NCI-H82 (cell line): Measurements from ENCODE around the gene TBL2.
"Not testable (repeated sequence)": the region's sequence is repeated elsewhere in the genome, so short reads cannot be mapped to it uniquely, and the experiment has no call there.

Source experiments
- DNase-seq: peaks from one replicate; lab custom pipeline; 2025; lab: John Stamatoyannopoulos, UW

The TBL2 gene

GRCh38 chr7:73535918-73536317 lies 42.5 kb downstream of the TBL2 start:
- not testable (repeated sequence) for DNase-seq

GRCh38 chr7:73533742-73534141 lies 44.6 kb downstream of the TBL2 start:
- DNase-seq, result no peak

GRCh38 chr7:73532224-73532623 lies 46.2 kb downstream of the TBL2 start:
- DNase-seq, result no peak

GRCh38 chr7:73530800-73531199 lies 47.6 kb downstream of the TBL2 start:
- no peak for DNase-seq

- DNase-seq, result peak; percentile 57
These were observed 51.2 kb downstream of the TBL2 start for GRCh38 chr7:73526896-73527821.

- DNase-seq, result not testable (repeated sequence)
These were observed 52.3 kb downstream of the TBL2 start for GRCh38 chr7:73526158-73526494.

- peak; percentile 98 for DNase-seq
These were observed 56.1 kb downstream of the TBL2 start, which contains the start of gene BAZ1B for GRCh38 chr7:73522105-73522872. Gene BAZ1B (minus strand): TSS chr7:73522293. CDS start chr7:73521933, 360 bp downstream.

- peak; percentile 86 for DNase-seq
These were observed 56.7 kb downstream of the TBL2 start for GRCh38 chr7:73521636-73522104.

GRCh38 chr7:73520673-73521635 lies 57.4 kb downstream of the TBL2 start:
- peak; percentile 43 for DNase-seq

- DNase-seq, result peak; percentile 29
These were observed 58.3 kb downstream of the TBL2 start for GRCh38 chr7:73519867-73520672.

- no peak for DNase-seq
These were observed 59.9 kb downstream of the TBL2 start for GRCh38 chr7:73518470-73518869.
